NCI-H1694 (cell line): ENCODE results near the gene MAGEB6B.
"Not testable (repeated sequence)": the region's sequence is repeated elsewhere in the genome, so short reads cannot be mapped to it uniquely, and the experiment has no call there.

Experiments
- DNase-seq: peaks from one replicate; lab custom pipeline; 2025; lab: John Stamatoyannopoulos, UW

Gene MAGEB6B, protein sequence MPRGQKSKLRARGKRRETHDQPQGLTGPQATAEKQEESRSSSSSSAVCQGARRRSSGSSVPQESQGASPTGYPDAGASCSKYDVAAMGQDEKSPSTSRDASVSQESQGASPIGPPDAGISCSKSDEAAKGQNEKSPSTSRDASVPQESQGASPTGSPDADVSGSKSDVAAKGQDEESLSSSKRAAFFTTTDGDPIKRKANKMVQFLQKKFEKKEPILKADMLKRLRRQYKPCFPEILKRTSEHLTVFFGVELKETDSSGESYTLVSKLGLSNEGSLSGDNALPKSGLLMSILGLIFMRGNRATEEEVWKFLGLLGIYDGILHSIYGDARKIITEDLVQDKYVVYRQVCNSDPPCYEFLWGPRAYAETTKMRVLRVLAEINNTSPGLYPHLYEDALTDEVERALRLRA

DNA sequence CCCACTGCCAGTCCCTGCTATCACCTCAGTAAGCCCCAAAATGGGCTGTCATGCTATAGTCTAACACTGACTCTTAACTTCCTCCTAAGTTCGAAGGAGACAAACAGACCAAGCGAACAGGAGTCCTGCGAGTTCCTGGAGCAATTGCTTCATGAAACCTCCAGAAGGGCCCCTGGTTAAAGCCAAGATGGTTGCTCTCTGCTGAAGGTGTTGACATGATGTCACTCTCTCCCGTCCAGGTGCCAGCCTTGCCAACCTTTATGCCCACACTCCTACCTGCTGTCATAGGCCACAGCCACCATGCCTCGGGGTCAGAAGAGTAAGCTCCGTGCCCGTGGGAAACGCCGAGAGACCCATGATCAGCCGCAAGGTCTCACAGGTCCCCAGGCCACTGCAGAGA, at the start of gene MAGEB6B:
TSS of gene MAGEB6B (plus strand) at position 301 of the 400 bp plus-strand sequence. CDS start at position 301, 0 bp downstream.
- DNase-seq = no peak

DNA sequence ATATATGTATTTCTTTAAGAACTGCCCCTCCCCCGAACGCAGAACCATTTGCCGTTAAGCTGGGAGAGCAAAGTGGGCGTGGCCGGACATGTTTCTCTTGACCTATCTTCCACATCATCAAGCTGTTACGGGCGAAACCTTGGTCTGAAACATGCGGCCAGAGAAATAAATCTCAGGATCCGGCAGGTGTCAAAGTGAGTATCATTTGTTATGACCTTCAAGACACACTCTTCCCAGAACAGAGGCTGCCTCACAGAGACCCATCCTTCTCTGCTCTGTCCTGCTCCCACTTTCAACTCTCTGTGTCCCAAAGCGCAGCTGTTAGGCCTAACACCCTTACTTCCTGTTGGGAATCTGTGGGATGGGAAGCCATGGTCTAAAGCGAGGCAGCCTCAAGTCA, 22.1 kb upstream of the MAGEB6B start, which contains the start of gene MAGEB18:
TSS of gene MAGEB18 (plus strand) at position 70 of the 400 bp plus-strand sequence. CDS start 643 bp downstream, outside the sequence.
- no peak for DNase-seq

DNA sequence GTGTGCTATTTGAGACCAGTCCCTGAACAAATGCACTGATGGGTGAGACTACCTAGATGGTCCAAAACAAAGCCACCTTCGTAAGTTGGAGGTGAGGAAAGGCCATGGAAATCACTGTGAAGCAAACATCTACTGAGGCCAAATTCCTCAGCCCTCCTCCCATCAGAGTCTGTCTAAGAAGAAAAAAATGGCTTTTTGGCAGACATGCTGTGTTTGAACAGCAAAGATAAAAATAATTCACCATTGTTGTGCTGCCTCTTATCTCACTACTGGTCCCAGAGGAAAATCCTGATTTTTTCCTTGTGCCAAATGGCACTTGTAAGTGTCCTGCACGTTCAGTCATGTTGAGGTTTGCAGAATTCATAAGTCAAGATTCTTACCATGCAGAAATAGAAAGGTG, 14.4 kb upstream of the MAGEB6B start:
- DNase-seq = no peak

DNA sequence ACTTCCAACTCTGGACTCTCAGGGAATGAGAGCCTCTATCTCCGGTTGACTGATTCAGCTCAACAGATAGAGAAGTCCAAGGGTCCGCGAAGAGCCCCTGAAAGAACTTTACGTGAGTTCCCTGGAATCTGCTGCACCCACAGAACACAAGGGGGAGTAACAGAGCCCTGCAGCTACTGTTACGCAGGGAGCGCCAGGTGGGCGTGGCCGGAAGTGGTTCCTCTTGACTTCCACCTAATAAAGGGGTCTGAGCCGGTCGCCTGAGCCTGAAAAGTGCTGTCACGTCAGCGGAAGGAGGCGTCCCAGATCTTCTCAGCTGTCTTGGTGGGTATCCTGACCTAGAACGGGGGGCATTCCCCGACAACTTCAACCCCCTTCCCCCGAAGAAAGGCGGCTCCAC, 31.8 kb downstream of the MAGEB6B start, which contains the start of gene MAGEB6:
TSS of gene MAGEB6 (plus strand) at position 237 of the 400 bp plus-strand sequence. CDS start 1,407 bp downstream, outside the sequence.
- DNase-seq = no peak

DNA sequence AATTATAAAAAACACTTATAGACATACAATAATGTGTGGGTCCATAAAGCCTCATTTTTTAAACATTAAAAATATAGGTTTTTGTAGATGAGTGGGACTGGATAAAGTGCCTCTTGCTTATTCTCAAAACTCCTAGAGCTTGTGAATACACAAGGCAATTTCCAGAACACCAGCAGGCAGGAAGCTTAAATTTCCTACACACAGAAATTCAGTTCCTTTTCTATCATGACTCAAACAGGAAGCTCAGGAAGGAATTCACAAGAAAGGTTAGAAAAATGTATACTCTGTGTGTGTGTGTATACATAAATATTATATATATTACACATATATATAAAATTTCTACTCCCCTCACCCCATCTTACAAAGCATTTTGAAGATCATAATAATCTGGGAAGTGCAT, 43.2 kb downstream of the MAGEB6B start:
- DNase-seq = no peak

DNA sequence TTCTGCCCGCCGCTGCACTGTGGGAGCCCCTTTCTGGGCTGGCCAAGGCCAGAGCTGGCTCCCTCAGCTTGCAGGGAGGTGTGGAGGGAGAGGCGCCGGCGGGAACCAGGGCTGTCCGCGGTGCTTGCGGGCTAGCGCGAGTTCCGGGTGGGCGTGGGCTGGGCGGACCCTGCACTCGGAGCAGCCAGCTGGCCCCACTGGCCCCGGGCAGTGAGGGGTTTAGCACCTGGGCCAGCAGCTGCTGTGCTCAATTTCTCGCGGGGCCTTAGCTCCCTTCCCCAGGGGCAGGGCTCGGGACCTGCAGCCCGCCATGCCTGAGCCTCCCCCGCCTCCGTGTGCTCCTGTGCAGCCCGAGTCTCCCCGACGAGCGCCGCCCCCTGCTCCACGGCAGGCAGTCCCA, 44.3 kb downstream of the MAGEB6B start:
- DNase-seq = not testable (repeated sequence)

DNA sequence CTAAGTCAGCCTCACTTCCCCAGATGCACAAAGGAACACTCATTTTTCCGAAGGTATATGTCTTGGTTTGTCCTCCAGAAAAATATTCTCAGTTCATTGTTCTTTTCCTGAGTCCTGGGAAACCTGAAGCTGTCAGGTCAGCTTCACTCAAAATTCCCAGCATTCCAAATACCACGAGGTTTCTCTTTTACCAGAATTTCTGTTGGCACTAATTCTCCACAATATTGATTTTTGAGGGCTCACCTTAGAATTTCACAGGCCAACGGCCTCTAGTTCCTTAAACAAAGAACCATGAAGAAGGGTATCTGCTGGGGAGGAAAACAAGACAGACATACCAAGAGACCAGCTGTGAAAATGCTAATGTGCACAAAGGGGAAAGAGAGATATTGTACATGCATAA, 47.6 kb downstream of the MAGEB6B start:
- no peak for DNase-seq
